GM12801 (cell line): ENCODE measurements around the gene WSCD2.

Experiments
- CTCF ChIP-seq: IDR thresholded peaks from one replicate; pipeline ENCODE4 v1.5.1; 2011; ENCODE audit warnings: control low read depth; ENCODE audit not compliant: insufficient read length; ENCODE audit errors: extremely low read depth

The WSCD2 gene

DNA sequence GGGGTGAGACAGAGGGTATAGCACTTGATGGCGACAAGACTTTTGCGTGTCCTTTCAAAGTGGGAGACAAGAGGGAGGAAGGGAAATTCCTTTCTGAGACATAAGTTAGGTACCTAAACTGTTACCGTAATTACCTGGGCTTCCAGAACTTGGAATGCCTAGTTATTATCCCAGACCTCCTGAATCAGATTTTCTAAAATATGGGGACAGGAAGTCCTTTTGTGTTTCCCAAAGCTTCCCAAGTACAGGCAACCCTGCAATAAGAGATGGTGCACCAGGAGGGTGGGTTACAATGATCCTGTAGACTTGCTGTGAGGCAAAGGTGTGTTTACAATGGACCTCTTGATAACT is 126.1 kb downstream of the WSCD2 start:
- no peak for TF ChIP-seq CTCF

- no peak for TF ChIP-seq CTCF
Measured at GRCh38 chr12:108257004-108257403, 127.9 kb downstream of the WSCD2 start.

- TF ChIP-seq CTCF = no peak
Measured at GRCh38 chr12:108257610-108258106, 128.6 kb downstream of the WSCD2 start.

DNA sequence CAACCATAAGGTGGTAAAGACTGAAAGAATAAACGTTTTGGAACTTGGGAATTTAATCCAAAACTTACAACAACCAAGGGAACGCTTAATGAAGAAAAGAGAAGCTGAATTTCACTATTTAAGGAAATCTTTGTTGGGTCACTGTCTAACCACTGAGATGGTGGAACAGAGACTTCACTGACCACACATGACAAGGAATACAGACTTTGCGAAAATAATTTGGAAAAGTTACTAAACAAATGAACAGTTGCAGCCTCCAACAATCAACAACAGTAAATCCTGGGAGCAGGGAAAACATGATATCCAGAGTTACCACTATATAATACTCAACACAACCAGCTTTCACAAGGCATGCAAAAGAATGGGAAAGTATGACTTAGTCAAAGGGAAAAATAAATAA is 131.0 kb downstream of the WSCD2 start:
- TF ChIP-seq CTCF = no peak

- TF ChIP-seq CTCF = no peak
Measured at GRCh38 chr12:108260969-108261368, 131.9 kb downstream of the WSCD2 start.

DNA sequence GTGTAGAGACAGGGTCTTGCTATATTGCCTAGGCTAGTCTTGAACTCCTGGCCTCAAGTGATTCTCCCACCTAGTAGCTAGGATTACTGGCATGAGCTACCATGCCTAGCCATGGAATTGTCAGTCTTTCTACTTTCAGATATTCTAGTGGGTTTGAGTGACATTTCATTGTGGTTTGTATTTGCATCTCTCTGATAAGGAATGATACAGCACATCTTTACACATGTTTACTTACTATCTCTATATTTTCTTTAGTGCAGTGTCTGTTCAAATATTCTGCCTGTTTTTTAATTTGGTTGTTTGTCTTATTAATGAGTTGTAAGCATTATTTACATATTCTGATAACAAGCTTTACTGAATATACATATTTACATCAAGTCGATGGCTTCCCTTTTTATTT is 136.4 kb downstream of the WSCD2 start:
- no peak for TF ChIP-seq CTCF

DNA sequence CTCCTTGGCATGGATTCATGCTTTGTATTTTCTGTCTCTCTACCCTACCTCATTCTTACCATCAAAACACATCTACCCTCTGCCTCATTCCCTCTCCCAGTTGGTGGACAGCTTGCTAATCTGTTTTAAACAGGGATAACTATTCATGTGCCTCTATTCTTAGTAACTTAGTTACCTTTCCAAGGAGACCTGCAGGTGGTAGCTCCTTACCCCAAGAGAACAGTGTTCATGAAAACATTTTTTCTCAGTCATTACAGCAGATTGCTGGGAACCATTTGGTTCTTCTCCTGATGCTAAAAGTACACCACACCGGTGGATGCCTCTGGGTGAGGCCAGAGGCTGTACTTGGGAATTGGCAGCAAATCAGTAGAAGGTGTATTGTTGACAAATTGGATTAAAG is 137.0 kb downstream of the WSCD2 start:
- TF ChIP-seq CTCF = no peak

GRCh38 chr12:108267450-108267849 is 138.4 kb downstream of the WSCD2 start:
- TF ChIP-seq CTCF = no peak
